K562 (cell line): ENCODE data around the gene WDR27. TPM values are rescaled to one million over a fixed set of nuclear protein-coding genes. Genes with fewer than 3 reads are reported as not detected.

Source experiments
- ATAC-seq: fragments of 200-7000 bp; cut with Tn5 transposase; 3 replicates; pipeline ENCODE4 v1.9.1; 2020; ENCODE audit warnings: moderate library complexity
- BruUV-seq: library from RNA; stranded (reverse); fragments of 400-500 nt; replicated peaks from 2 replicates; lab custom pipeline; 2021; lab: Mats Ljungman, UMichigan
- CTCF ChIA-PET: fragments of 300-600 bp; formaldehyde crosslinking; extraction: SDS; loops from one replicate; lab custom pipeline; 2021; ENCODE audit warnings: low intra/inter-chr PET ratio; lab: Yijun Ruan, JAX
- POLR2A ChIA-PET: fragments of 300-600, 350-650 bp; sonication (Branson Sonifier 250); formaldehyde crosslinking; extraction: SDS; loops from one replicate; lab custom pipeline; 2021; ENCODE audit warnings: antibody characterized with exemption, inconsistent platforms; lab: Yijun Ruan, JAX
- DNase-seq, 4 experiments: peaks; one replicate each; pipeline versions ENCODE4 v3.0.0 to v3.0.0-alpha.2; 2011 to 2018; ENCODE audit warnings: low spot score in 3 of 4, mixed read lengths in 3 of 4; ENCODE audit errors: extremely low read depth in 1 of 4
- FAIRE-seq: peaks from 2 replicates; lab custom pipeline; 2011; peaks lifted over from hg19 to GRCh38; lab: Jason Lieb, UNC
- H2AFZ ChIP-seq: 2 replicates; pipeline ENCODE4 v1.6.0; 2011; ENCODE audit warnings: low read depth, low read length, control low read depth, inconsistent platforms
- H3K27ac ChIP-seq: fragments of 200-600 bp; 3 replicates; pipeline ENCODE4 v1.8.0; 2011; ENCODE audit warnings: low read depth, mild to moderate bottlenecking, control low read depth, inconsistent platforms, low read length, moderate library complexity, mixed read lengths; ENCODE audit errors: extremely low read depth
- H3K27me3 ChIP-seq, 2 experiments: fragments of 300-600 bp in 1 of 2; 2 replicates in 1 of 2; 3 replicates in 1 of 2; pipeline versions ENCODE4 v1.6.0 to v1.8.0; 2011; ENCODE audit warnings: inconsistent platforms in 2 of 2, low read length in 2 of 2, mild to moderate bottlenecking in 1 of 2, mixed read lengths in 1 of 2, moderate library complexity in 1 of 2; ENCODE audit not compliant: control insufficient read depth in 2 of 2, insufficient read depth in 2 of 2
- H3K36me3 ChIP-seq: fragments of 300-600 bp; 3 replicates; pipeline ENCODE4 v1.8.0; 2011; ENCODE audit warnings: mild to moderate bottlenecking, low read length, inconsistent platforms; ENCODE audit not compliant: control insufficient read depth, insufficient read depth
- H3K4me1 ChIP-seq, 2 experiments: fragments of 200-600 bp in 1 of 2; replicated peaks in 1 of 2; 2 replicates in 1 of 2; 3 replicates in 1 of 2; pipeline versions ENCODE4 v1.5.1 to v1.8.0; 2011; ENCODE audit warnings: inconsistent platforms in 2 of 2, low read length in 2 of 2, mild to moderate bottlenecking in 1 of 2, mixed read lengths in 1 of 2, moderate library complexity in 1 of 2; ENCODE audit not compliant: control insufficient read depth in 2 of 2, insufficient read depth in 2 of 2
- H3K4me2 ChIP-seq: 2 replicates; pipeline ENCODE4 v1.6.1; 2011; ENCODE audit warnings: low read length, control low read depth, inconsistent platforms, mixed read lengths; ENCODE audit not compliant: insufficient read depth
- H3K4me3 ChIP-seq: fragments of 200-600 bp; sonication (generic), shearing (Covaris generic); 2 replicates; pipeline ENCODE4 v1.5.1; 2016; ENCODE audit warnings: control low read depth, inconsistent platforms
- H3K79me2 ChIP-seq: fragments of 200-600 bp; 3 replicates; pipeline ENCODE4 v1.8.0; 2011; ENCODE audit warnings: low read length, inconsistent platforms; ENCODE audit not compliant: control insufficient read depth, insufficient read depth
- H3K9ac ChIP-seq, 2 experiments: 2 replicates each; pipeline versions ENCODE4 v1.6.0 to v1.6.1; 2011; ENCODE audit warnings: low read depth in 2 of 2, low read length in 2 of 2, control low read depth in 1 of 2, inconsistent platforms in 1 of 2, mild to moderate bottlenecking in 1 of 2, mixed read lengths in 1 of 2; ENCODE audit not compliant: insufficient read depth in 1 of 2
- H3K9me1 ChIP-seq: one replicate; pipeline ENCODE4 v1.6.0; 2011; ENCODE audit warnings: inconsistent platforms, mild to moderate bottlenecking, low read length, moderate library complexity; ENCODE audit not compliant: control insufficient read depth, insufficient read depth
- H3K9me3 ChIP-seq: replicated peaks from 2 replicates; pipeline ENCODE4 v1.5.1; 2011; ENCODE audit warnings: low read depth, low read length, inconsistent platforms; ENCODE audit not compliant: control insufficient read depth, insufficient read depth
- H4K20me1 ChIP-seq: replicated peaks from 2 replicates; pipeline ENCODE4 v1.6.1; 2011; ENCODE audit warnings: low read length, inconsistent platforms, mixed read lengths; ENCODE audit not compliant: control insufficient read depth, insufficient read depth
- CEBPG ChIP-seq, 3 experiments: fragments of 200-800 bp in 1 of 3; sonication (Bioruptor generic) in 1 of 3; sonication (generic) in 1 of 3; formaldehyde crosslinking in 1 of 3; IDR thresholded peaks in 2 of 3; conservative IDR thresholded peaks in 1 of 3; 2 replicates each; pipeline versions ENCODE4 v1.6.1 to v1.8.0; 2016 to 2022; ENCODE audit warnings: missing compliant biosample characterization in 2 of 3, missing genetic modification characterization in 2 of 3, mild to moderate bottlenecking in 1 of 3, missing genetic modification reagents in 1 of 3
- EGR1 ChIP-seq: fragments of 450-650 bp; conservative IDR thresholded peaks from 2 replicates; pipeline ENCODE4 v1.6.1; 2017; ENCODE audit warnings: mild to moderate bottlenecking
- FOXA1 ChIP-seq: fragments of 450-650 bp; IDR thresholded peaks from 2 replicates; pipeline ENCODE4 v1.6.1; 2016; ENCODE audit warnings: mild to moderate bottlenecking, borderline replicate concordance
- FOXJ2 ChIP-seq: fragments of 200-800 bp; sonication (Bioruptor generic); IDR thresholded peaks from 2 replicates; pipeline ENCODE4 v1.6.1; 2016; ENCODE audit warnings: missing genetic modification characterization, missing compliant biosample characterization
- HLTF ChIP-seq: fragments of 450-650 bp; IDR thresholded peaks from 2 replicates; pipeline ENCODE4 v1.6.1; 2016
- ILF3 ChIP-seq: fragments of 450-650 bp; IDR thresholded peaks from 2 replicates; pipeline ENCODE4 v1.6.1; 2018; ENCODE audit warnings: antibody characterized with exemption, mild to moderate bottlenecking, moderate library complexity, borderline replicate concordance
- MAZ ChIP-seq, 2 experiments: fragments of 450-650 bp in 1 of 2; sonication (generic) in 1 of 2; formaldehyde crosslinking; IDR thresholded peaks in 1 of 2; conservative IDR thresholded peaks in 1 of 2; 2 replicates each; pipeline versions ENCODE4 v1.4.0 to v1.5.0; 2020; ENCODE audit warnings: mild to moderate bottlenecking in 1 of 2, missing genetic modification reagents in 1 of 2
- MTF1 ChIP-seq: fragments of 250-450 bp; sonication (Bioruptor Pico); IDR thresholded peaks from 2 replicates; pipeline ENCODE4 v1.9.0; 2021; ENCODE audit warnings: moderate library complexity, mild to moderate bottlenecking, inconsistent platforms, borderline replicate concordance
- MYNN ChIP-seq, 2 experiments: sonication (generic); formaldehyde crosslinking in 1 of 2; IDR thresholded peaks; 2 replicates each; pipeline versions ENCODE4 v1.5.0 to v1.6.1; 2016 to 2020; ENCODE audit warnings: antibody characterized with exemption in 1 of 2, missing genetic modification reagents in 1 of 2
- NCOA1 ChIP-seq: fragments of 450-650 bp; IDR thresholded peaks from 2 replicates; pipeline ENCODE4 v1.6.1; 2016; ENCODE audit warnings: low read depth
- PHB ChIP-seq: fragments of 250-450 bp; sonication (Bioruptor Pico); IDR thresholded peaks from 2 replicates; pipeline ENCODE4 v1.5.0; 2021
- PHF8 ChIP-seq: fragments of 200-600 bp; sonication (generic); IDR thresholded peaks from 2 replicates; pipeline ENCODE4 v1.6.1; 2012; ENCODE audit warnings: mixed run types, mild to moderate bottlenecking, inconsistent platforms, low read length, moderate library complexity, borderline replicate concordance
- RB1 ChIP-seq: fragments of 450-650 bp; IDR thresholded peaks from 2 replicates; pipeline ENCODE4 v1.6.1; 2017; ENCODE audit warnings: low read depth, mild to moderate bottlenecking
- SP1 ChIP-seq: sonication (generic); formaldehyde crosslinking; IDR thresholded peaks from 2 replicates; pipeline ENCODE4 v1.8.1; 2022; ENCODE audit warnings: mild to moderate bottlenecking, missing genetic modification reagents
- TCFL5 ChIP-seq: fragments of 250-450 bp; sonication (Bioruptor Pico); conservative IDR thresholded peaks from 2 replicates; pipeline ENCODE4 v1.6.1; 2021; ENCODE audit warnings: mild to moderate bottlenecking, moderate library complexity, matching md5 sums
- ZNF146 ChIP-seq: IDR thresholded peaks from one replicate; pipeline ENCODE4 v1.6.1; 2018; ENCODE audit warnings: missing compliant biosample characterization; ENCODE audit not compliant: unreplicated experiment
- ZNF75A ChIP-seq: fragments of 450-650 bp; formaldehyde crosslinking; IDR thresholded peaks from 2 replicates; pipeline ENCODE4 v1.4.0; 2020; ENCODE audit warnings: mild to moderate bottlenecking
- WGBS: fragments of 100-300 bp; shearing (Covaris generic); methylation state at CpG from one replicate; pipeline ENCODE4 v1.1.6; 2016; ENCODE audit warnings: low coverage, mixed read lengths; ENCODE audit not compliant: insufficient coverage; ENCODE audit errors: missing lambda C conversion rate; 5-methylcytosine and 5-hydroxymethylcytosine counted together
- in situ Hi-C: fragments of 300-500 bp; cut with MboI; formaldehyde crosslinking; loops from 4 replicates; pipeline ENCODE4 v1.15.0; 2018; ENCODE audit warnings: inconsistent platforms, mixed read lengths
- intact Hi-C: fragments of 100-400 bp; cut with micrococcal nuclease; formaldehyde crosslinking; loops from 2 replicates; pipeline ENCODE4 v1.14.2; 2022
- polyA plus RNA-seq, 8 experiments: library from polyadenylated mRNA; depleted of rRNA in 4 of 8; stranded (reverse) in 5 of 8; unstranded in 3 of 8; fragments of >200 nt; fragmentation: Nextera tagmentation in 2 of 8; fragmentation: Illumina TruSeq in 1 of 8; extraction: Ambion mirVana in 2 of 8; extraction: Trizol in 1 of 8; gene quantifications; 2 replicates each; pipeline versions ENCODE4 v1.2.1 to v1.2.3, GENCODE V29; 2011 to 2014; ENCODE audit warnings: inconsistent platforms in 1 of 8, missing spikeins in 1 of 8
- total RNA-seq, 7 experiments: library from RNA; depleted of rRNA in 6 of 7; stranded (reverse); fragments of >200 nt in 6 of 7; fragmentation: Illumina TruSeq in 2 of 7; extraction: Trizol in 2 of 7; gene quantifications; 2 replicates each; pipeline versions ENCODE4 v1.2.1 to v1.2.3, GENCODE V29; 2011 to 2021; ENCODE audit warnings: low replicate concordance in 1 of 7
- TF ChIP-seq, protein P1 (sequence below): fragments of 250-450 bp; sonication (Bioruptor Pico); IDR thresholded peaks from 2 replicates; pipeline ENCODE4 v1.5.0; 2021
- TF ChIP-seq, protein P2 (sequence below): sonication (generic); formaldehyde crosslinking; IDR thresholded peaks from 2 replicates; pipeline ENCODE4 v1.8.0; 2022; ENCODE audit warnings: mild to moderate bottlenecking, missing genetic modification reagents
- TF ChIP-seq, protein P3 (sequence below): fragments of 250-450 bp; sonication (Bioruptor Pico); IDR thresholded peaks from 2 replicates; pipeline ENCODE4 v1.8.0; 2022; ENCODE audit warnings: inconsistent platforms, mild to moderate bottlenecking, moderate library complexity, borderline replicate concordance

WDR27 gene
- total and polyA plus RNA-seq, 9 of the 15 experiments (the other 6 are each of a cell fraction or from before 2014, with no cell fraction given): 4.3 to 77.2 (median 22.7) TPM

DNA sequence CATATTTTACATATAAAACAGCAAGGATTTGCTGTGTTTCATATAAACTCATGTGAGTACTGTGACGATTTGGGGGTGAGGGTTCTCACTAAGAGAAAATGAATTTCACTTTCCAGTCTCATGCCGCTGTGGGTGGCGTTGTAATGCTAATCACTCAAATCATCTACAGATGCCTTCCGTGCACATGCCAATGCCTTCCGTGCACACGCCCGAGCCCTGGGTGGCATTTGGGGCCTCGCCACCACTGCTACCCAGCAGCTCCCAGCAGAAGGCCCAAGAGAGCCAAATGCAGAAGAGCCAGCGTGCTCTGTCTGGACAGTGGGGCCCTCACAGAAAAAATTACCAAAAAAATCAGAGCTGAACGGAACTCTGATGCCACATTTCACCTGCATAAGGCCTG, 53.7 kb downstream of the WDR27 start:
- H3K4me1 ChIP-seq: peaks cover 0 to 5% of the 10 kb centered on the region in 2 experiments; a peak in 1 of 5 replicates
- in situ Hi-C loops (no loop called here), intact Hi-C loops (no loop called here)
- TF ChIP-seq PHF8 (no peak), MTF1 (CRISPR knock-in tag) (no peak), FOXA1 (no peak), EGR1 (no peak), ZNF146 (CRISPR knock-in tag) (no peak), ZNF75A (no peak), TCFL5 (CRISPR knock-in tag) (no peak), MAZ (CRISPR knock-in tag; conservative IDR thresholded peaks at IDR 0.05 in 1 of 2, IDR thresholded peaks at IDR 0.05 in 1 of 2) (no peak), NCOA1 (no peak), PHB (CRISPR knock-in tag) (no peak), RB1 (no peak), MYNN (IDR thresholded peaks at IDR 0.05) (no peak), MYNN (CRISPR knock-in tag; IDR thresholded peaks at IDR 0.05) (no peak), SP1 (CRISPR knock-in tag) (no peak), CEBPG (CRISPR knock-in tag; IDR thresholded peaks at IDR 0.05) (no peak), CEBPG (tag; conservative IDR thresholded peaks at IDR 0.05 in 1 of 2, IDR thresholded peaks at IDR 0.05 in 1 of 2) (no peak), HLTF (no peak), FOXJ2 (tag) (no peak), ILF3 (no peak)
- TF ChIP-seq, protein P1, sequence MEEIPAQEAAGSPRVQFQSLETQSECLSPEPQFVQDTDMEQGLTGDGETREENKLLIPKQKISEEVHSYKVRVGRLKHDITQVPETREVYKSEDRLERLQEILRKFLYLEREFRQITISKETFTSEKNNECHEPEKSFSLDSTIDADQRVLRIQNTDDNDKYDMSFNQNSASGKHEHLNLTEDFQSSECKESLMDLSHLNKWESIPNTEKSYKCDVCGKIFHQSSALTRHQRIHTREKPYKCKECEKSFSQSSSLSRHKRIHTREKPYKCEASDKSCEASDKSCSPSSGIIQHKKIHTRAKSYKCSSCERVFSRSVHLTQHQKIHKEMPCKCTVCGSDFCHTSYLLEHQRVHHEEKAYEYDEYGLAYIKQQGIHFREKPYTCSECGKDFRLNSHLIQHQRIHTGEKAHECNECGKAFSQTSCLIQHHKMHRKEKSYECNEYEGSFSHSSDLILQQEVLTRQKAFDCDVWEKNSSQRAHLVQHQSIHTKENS (CRISPR knock-in tag): no peak
- TF ChIP-seq, protein P2, sequence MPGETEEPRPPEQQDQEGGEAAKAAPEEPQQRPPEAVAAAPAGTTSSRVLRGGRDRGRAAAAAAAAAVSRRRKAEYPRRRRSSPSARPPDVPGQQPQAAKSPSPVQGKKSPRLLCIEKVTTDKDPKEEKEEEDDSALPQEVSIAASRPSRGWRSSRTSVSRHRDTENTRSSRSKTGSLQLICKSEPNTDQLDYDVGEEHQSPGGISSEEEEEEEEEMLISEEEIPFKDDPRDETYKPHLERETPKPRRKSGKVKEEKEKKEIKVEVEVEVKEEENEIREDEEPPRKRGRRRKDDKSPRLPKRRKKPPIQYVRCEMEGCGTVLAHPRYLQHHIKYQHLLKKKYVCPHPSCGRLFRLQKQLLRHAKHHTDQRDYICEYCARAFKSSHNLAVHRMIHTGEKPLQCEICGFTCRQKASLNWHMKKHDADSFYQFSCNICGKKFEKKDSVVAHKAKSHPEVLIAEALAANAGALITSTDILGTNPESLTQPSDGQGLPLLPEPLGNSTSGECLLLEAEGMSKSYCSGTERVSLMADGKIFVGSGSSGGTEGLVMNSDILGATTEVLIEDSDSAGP (CRISPR knock-in tag): no peak
- TF ChIP-seq, protein P3, sequence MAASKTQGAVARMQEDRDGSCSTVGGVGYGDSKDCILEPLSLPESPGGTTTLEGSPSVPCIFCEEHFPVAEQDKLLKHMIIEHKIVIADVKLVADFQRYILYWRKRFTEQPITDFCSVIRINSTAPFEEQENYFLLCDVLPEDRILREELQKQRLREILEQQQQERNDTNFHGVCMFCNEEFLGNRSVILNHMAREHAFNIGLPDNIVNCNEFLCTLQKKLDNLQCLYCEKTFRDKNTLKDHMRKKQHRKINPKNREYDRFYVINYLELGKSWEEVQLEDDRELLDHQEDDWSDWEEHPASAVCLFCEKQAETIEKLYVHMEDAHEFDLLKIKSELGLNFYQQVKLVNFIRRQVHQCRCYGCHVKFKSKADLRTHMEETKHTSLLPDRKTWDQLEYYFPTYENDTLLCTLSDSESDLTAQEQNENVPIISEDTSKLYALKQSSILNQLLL (CRISPR knock-in tag): no peak
- H2AFZ ChIP-seq: no peak overlapping the region
- peaks cover 3% of the 10 kb centered on the region; the same call in 1 of the 3 replicates for H3K36me3 ChIP-seq
- no peak overlapping the region for H3K4me2 ChIP-seq
- no peaks in the 10 kb centered on the region for H3K27me3 ChIP-seq
- DNase-seq (no peak), ATAC-seq (no peak), FAIRE-seq (no peak)
- ChIA-PET CTCF (no interaction called here), POLR2A (interaction anchor here (0.5 to 0.9 kb wide), 2 partner anchors 8 to 280 kb away, joined by 3 to 4 read pairs; no protein-coding TSS in a partner anchor)
- H3K9me3 ChIP-seq: no peaks in the 10 kb centered on the region
- BruUV-seq: no TSS peak
- no peak overlapping the region for H3K4me3 ChIP-seq
- no peaks in the 10 kb centered on the region for H4K20me1 ChIP-seq
- H3K79me2 ChIP-seq: no peaks in the 10 kb centered on the region
- H3K9me1 ChIP-seq: no peaks in the 10 kb centered on the region
- H3K9ac ChIP-seq: no peak overlapping the region
- 71% methylated on average over 10 of the region's 10 CpGs for WGBS
- H3K27ac ChIP-seq: no peak overlapping the region
